Right kidney (tissue), 1 donor: ENCODE results near the gene ADAMTS13.
"Not testable (repeated sequence)": the region's sequence is repeated elsewhere in the genome, so short reads cannot be mapped to it uniquely, and the experiment has no call there.

Experiments
- DNase-seq: peaks from one replicate; pipeline ENCODE4 v3.0.0-alpha.2; 2016

The ADAMTS13 gene

GRCh38 chr9:133425049-133425632, 3.0 kb downstream of the ADAMTS13 start:
- DNase-seq = no peak

- DNase-seq = no peak
Measured at GRCh38 chr9:133426011-133426410, 3.8 kb downstream of the ADAMTS13 start.

GRCh38 chr9:133427658-133428348, 5.6 kb downstream of the ADAMTS13 start:
- DNase-seq = no peak

GRCh38 chr9:133428617-133429101, 6.5 kb downstream of the ADAMTS13 start:
- peak; percentile 38 for DNase-seq

- no peak for DNase-seq
Measured at GRCh38 chr9:133429214-133429613, 7.0 kb downstream of the ADAMTS13 start.

- DNase-seq = peak; percentile 66
Measured at GRCh38 chr9:133429641-133430161, 7.5 kb downstream of the ADAMTS13 start.

- DNase-seq = no peak
Measured at GRCh38 chr9:133430244-133430643, 8.1 kb downstream of the ADAMTS13 start.

- no peak for DNase-seq
Measured at GRCh38 chr9:133433351-133433843, 11.2 kb downstream of the ADAMTS13 start.

- no peak for DNase-seq
Measured at GRCh38 chr9:133436681-133437080, 14.5 kb downstream of the ADAMTS13 start.

- no peak for DNase-seq
Measured at GRCh38 chr9:133437753-133438531, 15.8 kb downstream of the ADAMTS13 start.

GRCh38 chr9:133439337-133439736, 17.2 kb downstream of the ADAMTS13 start:
- no peak for DNase-seq

- DNase-seq = no peak
Measured at GRCh38 chr9:133440874-133441273, 18.7 kb downstream of the ADAMTS13 start.

- DNase-seq = no peak
Measured at GRCh38 chr9:133441571-133441970, 19.4 kb downstream of the ADAMTS13 start.

GRCh38 chr9:133443248-133443647, 21.1 kb downstream of the ADAMTS13 start:
- no peak for DNase-seq

GRCh38 chr9:133443982-133444381, 21.8 kb downstream of the ADAMTS13 start:
- no peak for DNase-seq

- DNase-seq = no peak
Measured at GRCh38 chr9:133445293-133445969, 23.3 kb downstream of the ADAMTS13 start.

- no peak for DNase-seq
Measured at GRCh38 chr9:133448487-133448972, 26.4 kb downstream of the ADAMTS13 start.

GRCh38 chr9:133449760-133450159, 27.6 kb downstream of the ADAMTS13 start:
- DNase-seq = no peak

GRCh38 chr9:133451865-133452264, 29.7 kb downstream of the ADAMTS13 start:
- not testable (repeated sequence) for DNase-seq

- no peak for DNase-seq
Measured at GRCh38 chr9:133452562-133452961, 30.4 kb downstream of the ADAMTS13 start.

GRCh38 chr9:133453651-133454050, 31.5 kb downstream of the ADAMTS13 start:
- no peak for DNase-seq

- DNase-seq = no peak
Measured at GRCh38 chr9:133454325-133454724, 32.2 kb downstream of the ADAMTS13 start.
